Glutamatergic neuron (in vitro differentiated cells): ENCODE data around the gene FASTK. TPM values are rescaled to one million over a fixed set of nuclear protein-coding genes. Genes with fewer than 3 reads are reported as not detected.
"Not testable (repeated sequence)": the region's sequence is repeated elsewhere in the genome, so short reads cannot be mapped to it uniquely, and the experiment has no call there.

Source experiments
- DNase-seq: peaks from one replicate; pipeline ENCODE4 v3.0.0; 2022
- H3K27ac Mint-ChIP-seq: one replicate; pipeline ENCODE4 v1.8.0; 2020; ENCODE audit warnings: mild to moderate bottlenecking, mixed read lengths, inconsistent platforms; ENCODE audit not compliant: unreplicated experiment
- H3K27me3 Mint-ChIP-seq: one replicate; pipeline ENCODE4 v1.8.0; 2020; ENCODE audit warnings: mild to moderate bottlenecking, moderate library complexity, mixed read lengths, inconsistent platforms; ENCODE audit not compliant: unreplicated experiment
- H3K36me3 Mint-ChIP-seq: one replicate; pipeline ENCODE4 v1.8.0; 2020; ENCODE audit warnings: mild to moderate bottlenecking, mixed read lengths, inconsistent platforms; ENCODE audit not compliant: unreplicated experiment
- H3K4me1 Mint-ChIP-seq: one replicate; pipeline ENCODE4 v1.8.0; 2020; ENCODE audit warnings: mild to moderate bottlenecking, low read depth, mixed read lengths, inconsistent platforms; ENCODE audit not compliant: unreplicated experiment
- H3K4me3 Mint-ChIP-seq: one replicate; pipeline ENCODE4 v1.8.0; 2020; ENCODE audit warnings: mild to moderate bottlenecking, mixed read lengths, inconsistent platforms; ENCODE audit not compliant: unreplicated experiment
- H3K9me3 Mint-ChIP-seq: one replicate; pipeline ENCODE4 v1.8.0; 2020; ENCODE audit warnings: mild to moderate bottlenecking, moderate library complexity, mixed read lengths, inconsistent platforms; ENCODE audit not compliant: unreplicated experiment
- CTCF ChIP-seq: fragments of 200-600 bp; sonication (generic); IDR thresholded peaks from one replicate; pipeline ENCODE4 v1.5.0; 2021; ENCODE audit not compliant: partially characterized antibody, unreplicated experiment
- total RNA-seq: library from RNA; stranded (reverse); fragmentation: NEBNext Ultra II Directional; extraction: Animal tissue kit (Norgen Biotek cat#: 25700); gene quantifications from one replicate; pipeline ENCODE4 v1.2.1, GENCODE V29; 2021; ENCODE audit not compliant: unreplicated experiment

The FASTK gene
- total RNA-seq, 1 donor from 2014 or later: 64.7 TPM

DNA sequence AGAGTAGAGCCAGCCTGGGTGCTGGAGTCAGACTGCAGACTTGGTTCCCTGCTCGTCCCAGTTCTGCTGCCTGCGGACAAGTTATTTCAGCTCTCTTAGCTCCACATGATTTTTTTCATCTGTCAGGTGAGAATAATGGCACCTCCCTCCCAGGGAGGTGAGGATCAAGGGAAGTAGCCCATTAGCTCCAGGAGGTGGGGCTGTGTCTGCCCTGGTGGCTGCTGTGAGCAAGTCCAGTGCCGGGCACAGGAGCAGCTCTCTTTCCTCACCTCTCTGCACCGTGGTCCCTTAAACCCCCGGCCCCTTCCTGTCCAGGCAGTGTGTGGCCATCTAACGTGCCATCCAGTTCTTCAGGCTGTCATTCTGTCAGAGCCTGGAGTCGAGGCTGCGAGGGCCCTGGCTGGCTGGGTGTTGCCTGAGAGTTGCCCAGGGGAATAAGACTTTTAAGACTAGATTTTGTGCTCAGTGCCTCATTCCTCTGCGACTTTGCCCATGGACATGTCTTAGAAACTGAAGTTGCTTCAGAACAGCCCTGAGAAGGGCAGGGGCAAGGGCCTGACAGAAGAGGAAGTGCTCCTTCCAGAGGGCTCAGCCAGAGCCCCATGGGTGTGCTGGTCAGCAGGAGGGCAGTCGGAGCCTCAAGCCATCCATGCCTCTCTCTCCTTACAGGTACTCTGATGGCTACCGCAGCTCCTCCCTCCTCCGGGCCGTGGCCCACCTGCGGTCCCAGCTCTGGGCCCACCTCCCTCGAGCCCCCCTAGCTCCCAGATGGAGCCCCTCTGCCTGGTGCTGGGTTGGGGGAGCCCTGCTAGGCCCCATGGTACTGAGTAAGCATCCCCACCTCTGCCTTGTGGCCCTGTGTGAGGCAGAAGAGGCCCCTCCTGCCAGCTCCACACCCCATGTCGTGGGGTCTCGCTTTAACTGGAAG lies 47.4 kb downstream of the FASTK start:
- Mint-ChIP-seq H3K4me1 (peaks cover 8% of the 10 kb centered on the region), H3K27me3 (peaks cover 11% of the 10 kb centered on the region), H3K36me3 (no peaks in the 10 kb centered on the region), H3K27ac (no peak overlapping the region), H3K4me3 (no peak overlapping the region), H3K9me3 (peaks cover 5% of the 10 kb centered on the region)
- no peak for DNase-seq
- peak; percentile 18 for TF ChIP-seq CTCF

GRCh38 chr7:151031011-151031410 lies 49.6 kb downstream of the FASTK start:
- Mint-ChIP-seq H3K4me1 (peaks cover 13% of the 10 kb centered on the region), H3K4me3 (no peak overlapping the region), H3K27ac (no peak overlapping the region), H3K36me3 (no peaks in the 10 kb centered on the region), H3K9me3 (peaks cover 12% of the 10 kb centered on the region), H3K27me3 (peaks cover 15% of the 10 kb centered on the region)
- DNase-seq: no peak
- TF ChIP-seq CTCF: no peak

DNA sequence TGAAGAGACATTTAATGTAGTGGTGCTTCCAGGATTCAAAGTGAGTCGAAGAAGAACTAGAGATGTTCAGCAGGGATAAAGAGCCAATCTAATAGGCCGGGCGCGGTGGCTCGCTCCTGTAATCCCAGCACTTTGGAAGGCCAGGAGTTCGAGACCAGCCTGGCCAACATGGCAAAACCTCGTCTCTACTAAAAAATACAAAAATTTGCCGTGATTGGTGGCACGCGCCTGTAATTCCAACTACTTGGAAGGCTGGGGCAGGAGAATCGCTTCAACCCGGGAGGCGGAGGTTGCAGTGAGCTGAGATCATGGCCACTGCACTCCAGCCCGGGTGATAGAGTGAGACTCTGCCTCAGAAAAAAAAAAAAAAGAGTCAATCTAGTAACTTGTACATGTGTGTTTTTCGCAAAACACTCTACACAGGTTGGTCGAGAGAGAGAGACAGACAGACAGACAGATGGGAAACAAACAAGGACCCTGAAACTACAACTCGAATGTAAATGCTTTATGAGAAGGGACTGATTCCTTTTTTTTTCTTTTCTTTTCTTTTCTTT lies 51.6 kb downstream of the FASTK start:
- peak overlapping the region; percentile 97 for H3K27ac Mint-ChIP-seq
- H3K4me1 Mint-ChIP-seq: peaks cover 19% of the 10 kb centered on the region
- H3K9me3 Mint-ChIP-seq: peaks cover 12% of the 10 kb centered on the region
- DNase-seq: no peak
- no peaks in the 10 kb centered on the region for H3K36me3 Mint-ChIP-seq
- H3K27me3 Mint-ChIP-seq: peaks cover 15% of the 10 kb centered on the region
- H3K4me3 Mint-ChIP-seq: peak overlapping the region; percentile 93
- TF ChIP-seq CTCF: no peak

GRCh38 chr7:151028131-151028947 lies 52.3 kb downstream of the FASTK start, which contains the start of gene ABCB8:
ABCB8 (plus strand) TSS chr7:151028450; CDS start chr7:151028516, 66 bp downstream.
- H3K4me1 Mint-ChIP-seq: peaks cover 21% of the 10 kb centered on the region
- peak within 1 kb of the TSS; percentile 97 for H3K27ac Mint-ChIP-seq
- peaks cover 13% of the 10 kb centered on the region for H3K9me3 Mint-ChIP-seq
- peaks cover 15% of the 10 kb centered on the region for H3K27me3 Mint-ChIP-seq
- no peaks in the 10 kb centered on the region for H3K36me3 Mint-ChIP-seq
- peak within 1 kb of the TSS; percentile 93 for H3K4me3 Mint-ChIP-seq
- DNase-seq: peak; percentile 95
- TF ChIP-seq CTCF: no peak

DNA sequence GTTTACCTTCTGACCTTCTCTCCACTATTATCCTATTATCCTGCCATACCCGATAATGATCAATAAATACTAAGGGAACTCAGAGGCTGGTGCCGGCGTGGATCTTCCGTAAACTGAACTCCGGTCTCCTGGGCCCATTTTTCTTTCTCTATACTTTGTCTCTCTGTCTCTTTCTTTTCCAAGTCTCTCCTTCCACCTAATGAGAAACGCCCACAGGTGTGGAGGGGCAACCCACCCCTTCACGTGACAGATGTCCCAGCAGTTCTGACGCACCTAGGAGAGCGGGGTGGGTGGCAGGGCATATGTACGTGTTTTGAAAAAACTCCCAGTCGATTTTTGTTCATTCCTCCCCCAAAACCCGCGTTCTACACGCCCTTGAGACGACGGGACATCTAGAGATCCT lies 52.9 kb downstream of the FASTK start:
- Mint-ChIP-seq H3K27ac (peak overlapping the region; percentile 97), H3K4me1 (peaks cover 26% of the 10 kb centered on the region), H3K4me3 (peak overlapping the region; percentile 93), H3K9me3 (peaks cover 19% of the 10 kb centered on the region), H3K27me3 (peaks cover 20% of the 10 kb centered on the region)
- H3K36me3 Mint-ChIP-seq, DNase-seq: not testable (repeated sequence)

DNA sequence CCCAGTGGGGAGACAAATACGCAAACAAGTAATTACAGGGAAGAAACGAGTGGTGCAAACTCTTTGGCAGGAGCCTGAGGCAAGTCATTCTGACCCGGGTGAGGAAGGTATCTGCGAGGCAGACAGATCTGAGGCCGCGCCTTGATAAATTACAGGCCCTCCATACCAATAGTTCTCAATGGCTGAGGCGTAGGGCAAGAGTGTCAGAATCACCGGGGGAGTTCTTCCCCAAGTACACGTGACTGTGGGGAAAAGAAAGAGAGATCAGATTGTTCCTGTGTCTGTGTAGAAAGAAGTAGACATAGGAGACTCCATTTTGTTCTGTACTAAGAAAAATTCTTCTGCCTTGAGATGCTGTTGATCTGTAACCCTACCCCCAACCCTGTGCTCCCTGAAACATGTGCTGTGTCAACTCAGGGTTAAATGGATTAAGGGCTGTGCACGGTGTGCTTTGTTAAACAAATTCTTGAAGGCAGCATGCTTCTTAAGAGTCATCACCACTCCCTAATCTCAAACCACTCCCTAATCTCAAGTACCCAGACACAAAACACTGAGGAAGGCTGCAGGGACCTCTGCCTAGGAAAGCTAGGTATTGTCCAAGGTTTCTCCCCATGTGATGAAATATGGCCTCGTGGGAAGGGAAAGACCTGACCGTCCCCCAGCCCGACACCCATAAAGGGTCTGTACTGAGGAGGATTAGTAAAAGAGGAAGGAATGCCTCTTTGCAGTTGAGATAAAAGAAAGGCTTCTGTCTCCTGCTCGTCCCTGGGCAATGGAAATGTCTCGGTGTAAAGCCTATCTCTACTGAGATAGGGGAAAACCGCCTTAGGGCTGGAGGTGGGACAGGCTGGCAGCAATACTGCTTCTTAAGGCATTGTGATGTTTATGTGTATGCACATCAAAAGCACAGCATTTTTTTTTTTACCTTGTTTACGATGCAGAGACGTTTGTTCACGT lies 53.6 kb downstream of the FASTK start:
- Mint-ChIP-seq H3K4me1 (peaks cover 27% of the 10 kb centered on the region), H3K4me3 (peak overlapping the region; percentile 93), H3K27ac (peak overlapping the region; percentile 97), H3K27me3 (peaks cover 20% of the 10 kb centered on the region), H3K9me3 (peaks cover 20% of the 10 kb centered on the region)
- not testable (repeated sequence) for DNase-seq, H3K36me3 Mint-ChIP-seq
